NCI-H82 treated with DMSO at 0.1 percent for 48 hours (cell line): Measurements from ENCODE around the gene DEUP1.
"Not testable (repeated sequence)": the region's sequence is repeated elsewhere in the genome, so short reads cannot be mapped to it uniquely, and the experiment has no call there.

Experiments used
- DNase-seq: peaks from one replicate; lab custom pipeline; 2025; ENCODE audit not compliant: unreplicated experiment; lab: John Stamatoyannopoulos, UW

Gene DEUP1

GRCh38 chr11:93330446-93330984 lies at the start of gene DEUP1:
Gene DEUP1 (plus strand): TSS chr11:93330742. CDS start chr11:93332260, 1,518 bp downstream.
- peak; percentile 5 for DNase-seq

GRCh38 chr11:93285430-93285829 lies 45.1 kb upstream of the DEUP1 start:
- DNase-seq: no peak

- DNase-seq: no peak
Observed at GRCh38 chr11:93287434-93287833, 43.1 kb upstream of the DEUP1 start.

- DNase-seq: no peak
Observed at GRCh38 chr11:93288079-93288478, 42.5 kb upstream of the DEUP1 start.

- no peak for DNase-seq
Observed at GRCh38 chr11:93288767-93289166, 41.8 kb upstream of the DEUP1 start.

GRCh38 chr11:93289782-93290463 lies 40.6 kb upstream of the DEUP1 start:
- DNase-seq: peak; percentile 34

- no peak for DNase-seq
Observed at GRCh38 chr11:93291110-93291509, 39.4 kb upstream of the DEUP1 start.

GRCh38 chr11:93291898-93292297 lies 38.6 kb upstream of the DEUP1 start:
- DNase-seq: no peak

GRCh38 chr11:93295921-93296575 lies 34.5 kb upstream of the DEUP1 start:
- peak; percentile 5 for DNase-seq

GRCh38 chr11:93303689-93304088 lies 26.9 kb upstream of the DEUP1 start:
- DNase-seq: no peak

- DNase-seq: not testable (repeated sequence)
Observed at GRCh38 chr11:93314399-93314798, 16.1 kb upstream of the DEUP1 start.

GRCh38 chr11:93319224-93319839 lies 11.2 kb upstream of the DEUP1 start:
- DNase-seq: no peak

- no peak for DNase-seq
Observed at GRCh38 chr11:93320230-93320629, 10.3 kb upstream of the DEUP1 start.

GRCh38 chr11:93322207-93322606 lies 8.3 kb upstream of the DEUP1 start:
- no peak for DNase-seq

GRCh38 chr11:93323747-93324146 lies 6.8 kb upstream of the DEUP1 start:
- DNase-seq: no peak

GRCh38 chr11:93324500-93324899 lies 6.0 kb upstream of the DEUP1 start:
- no peak for DNase-seq

GRCh38 chr11:93326681-93327080 lies 3.9 kb upstream of the DEUP1 start:
- no peak for DNase-seq

GRCh38 chr11:93329936-93330445 lies 551 bp upstream of the DEUP1 start:
- DNase-seq: no peak

- DNase-seq: no peak
Observed at GRCh38 chr11:93340223-93340622, 9.7 kb downstream of the DEUP1 start.

GRCh38 chr11:93344855-93345333 lies 14.4 kb downstream of the DEUP1 start:
- no peak for DNase-seq

GRCh38 chr11:93348930-93349329 lies 18.4 kb downstream of the DEUP1 start:
- no peak for DNase-seq

GRCh38 chr11:93350835-93351234 lies 20.3 kb downstream of the DEUP1 start:
- no peak for DNase-seq
